Mesendoderm (in vitro differentiated cells): ENCODE results near the gene CLCF1.

Experiments
- DNase-seq: peaks from one replicate; pipeline ENCODE4 v3.0.0; 2013
- H2AK5ac ChIP-seq: 2 replicates; pipeline ENCODE4 v1.6.1; 2013; ENCODE audit warnings: low read length, inconsistent platforms
- H2BK120ac ChIP-seq: 2 replicates; pipeline ENCODE4 v1.6.1; 2013; ENCODE audit warnings: low read depth, mild to moderate bottlenecking, low read length, moderate library complexity, mixed read lengths
- H2BK15ac ChIP-seq: replicated peaks from 2 replicates; pipeline ENCODE4 v1.6.1; 2013; ENCODE audit warnings: low read depth, mild to moderate bottlenecking, moderate library complexity
- H2BK5ac ChIP-seq: 2 replicates; pipeline ENCODE4 v1.6.1; 2013; ENCODE audit warnings: low read length, inconsistent platforms
- H3K18ac ChIP-seq: 2 replicates; pipeline ENCODE4 v1.6.1; 2013; ENCODE audit warnings: mild to moderate bottlenecking, low read length, mixed read lengths
- H3K23ac ChIP-seq: one replicate; pipeline ENCODE4 v1.6.1; 2013; ENCODE audit warnings: low read length
- H3K27ac ChIP-seq: 2 replicates; pipeline ENCODE4 v1.5.1; 2013; ENCODE audit warnings: low read depth, mild to moderate bottlenecking, inconsistent platforms, low read length, moderate library complexity
- H3K27me3 ChIP-seq: 2 replicates; pipeline ENCODE4 v1.6.1; 2013; ENCODE audit warnings: low read length, control low read depth, mild to moderate bottlenecking, inconsistent platforms; ENCODE audit not compliant: insufficient read depth, poor library complexity
- H3K36me3 ChIP-seq: 2 replicates; pipeline ENCODE4 v1.6.1; 2013; ENCODE audit warnings: low read length, inconsistent platforms; ENCODE audit not compliant: control insufficient read depth, insufficient read depth
- H3K4ac ChIP-seq: one replicate; pipeline ENCODE4 v1.6.1; 2013; ENCODE audit warnings: low read depth, mild to moderate bottlenecking, low read length, moderate library complexity
- H3K4me1 ChIP-seq: 2 replicates; pipeline ENCODE4 v1.6.1; 2013; ENCODE audit warnings: low read depth, low read length, inconsistent platforms; ENCODE audit not compliant: control insufficient read depth
- H3K4me2 ChIP-seq: 2 replicates; pipeline ENCODE4 v1.6.1; 2013; ENCODE audit warnings: low read length
- H3K4me3 ChIP-seq: 2 replicates; pipeline ENCODE4 v1.5.1; 2013; ENCODE audit warnings: mild to moderate bottlenecking, low read length
- H3K56ac ChIP-seq: one replicate; pipeline ENCODE4 v1.6.1; 2013; ENCODE audit warnings: low read length
- H3K79me1 ChIP-seq: 2 replicates; pipeline ENCODE4 v1.6.1; 2013; ENCODE audit warnings: low read length, inconsistent platforms
- H3K79me2 ChIP-seq: 2 replicates; pipeline ENCODE4 v1.6.1; 2013; ENCODE audit warnings: mild to moderate bottlenecking, low read length; ENCODE audit not compliant: control insufficient read depth, insufficient read depth
- H3K9ac ChIP-seq: 2 replicates; pipeline ENCODE4 v1.6.1; 2013; ENCODE audit warnings: low read length, inconsistent platforms
- H4K5ac ChIP-seq: one replicate; pipeline ENCODE4 v1.6.1; 2013; ENCODE audit warnings: low read length
- H4K8ac ChIP-seq: one replicate; pipeline ENCODE4 v1.6.1; 2013; ENCODE audit warnings: low read depth, mild to moderate bottlenecking, control low read depth, low read length, moderate library complexity
- WGBS: extraction: QIAGEN DNeasy Blood & Tissue Kit; methylation state at CpG from one replicate; pipeline ENCODE4 v1.1.7; 2013; ENCODE audit warnings: low lambda C conversion rate, missing lambda C conversion rate; ENCODE audit not compliant: insufficient coverage; ENCODE audit errors: extremely low coverage; 5-methylcytosine and 5-hydroxymethylcytosine counted together

Gene CLCF1

GRCh38 chr11:67389477-67389876 lies 16.1 kb upstream of the CLCF1 start:
- no CpG with 5 or more reads among the region's 6 CpGs for WGBS
- peak; percentile 67 for DNase-seq

GRCh38 chr11:67387518-67387917 lies 14.1 kb upstream of the CLCF1 start:
- Histone ChIP-seq H3K9ac (peak overlapping the region; percentile 42), H2BK5ac (peak overlapping the region; percentile 7), H3K79me1 (peaks cover 5% of the 10 kb centered on the region), H3K23ac (no peak overlapping the region), H2AK5ac (no peak overlapping the region), H4K5ac (no peak overlapping the region), H2BK120ac (no peak overlapping the region), H3K79me2 (peaks cover 3% of the 10 kb centered on the region), H3K4me2 (no peak overlapping the region), H3K4ac (no peak overlapping the region), H3K36me3 (no peaks in the 10 kb centered on the region), H3K27me3 (no peaks in the 10 kb centered on the region), H4K8ac (no peak overlapping the region), H2BK15ac (no peak overlapping the region), H3K56ac (peak overlapping the region; percentile 58), H3K18ac (no peak overlapping the region), H3K4me1 (peaks cover 9% of the 10 kb centered on the region), H3K27ac (peak overlapping the region; percentile 81), H3K4me3 (no peak overlapping the region)
- no CpG with 5 or more reads among the region's 6 CpGs for WGBS
- no peak for DNase-seq

More at GRCh38 chr11:67389477-67389876, 16.1 kb upstream of the CLCF1 start:
- Histone ChIP-seq H3K36me3 (no peaks in the 10 kb centered on the region), H3K27me3 (no peaks in the 10 kb centered on the region), H3K79me2 (peaks cover 5% of the 10 kb centered on the region), H2BK15ac (no peak overlapping the region), H3K4ac (no peak overlapping the region), H4K8ac (no peak overlapping the region), H4K5ac (no peak overlapping the region), H3K4me1 (peaks cover 9% of the 10 kb centered on the region), H2BK120ac (no peak overlapping the region), H3K9ac (no peak overlapping the region), H3K27ac (no peak overlapping the region), H2BK5ac (no peak overlapping the region), H2AK5ac (no peak overlapping the region), H3K79me1 (peaks cover 8% of the 10 kb centered on the region), H3K23ac (no peak overlapping the region), H3K4me3 (no peak overlapping the region), H3K56ac (no peak overlapping the region), H3K4me2 (no peak overlapping the region), H3K18ac (no peak overlapping the region)

- Histone ChIP-seq H2BK120ac (peak overlapping the region; percentile 33), H4K5ac (no peak overlapping the region), H4K8ac (no peak overlapping the region), H3K9ac (peak overlapping the region; percentile 42), H3K56ac (peak overlapping the region; percentile 67), H3K4me1 (peaks cover 9% of the 10 kb centered on the region), H2AK5ac (no peak overlapping the region), H3K18ac (peak overlapping the region; percentile 65), H3K4me2 (no peak overlapping the region), H2BK5ac (peak overlapping the region; percentile 7), H3K4me3 (no peak overlapping the region), H3K79me2 (peaks cover 2% of the 10 kb centered on the region), H3K4ac (peak overlapping the region; percentile 10), H2BK15ac (no peak overlapping the region), H3K23ac (no peak overlapping the region), H3K36me3 (no peaks in the 10 kb centered on the region), H3K27ac (peak overlapping the region; percentile 81), H3K79me1 (peaks cover 4% of the 10 kb centered on the region), H3K27me3 (no peaks in the 10 kb centered on the region)
- WGBS: no CpG with 5 or more reads among the region's 9 CpGs
- DNase-seq: peak; percentile 72
These were observed 13.7 kb upstream of the CLCF1 start for GRCh38 chr11:67387069-67387468.

- Histone ChIP-seq H3K4me2 (no peak overlapping the region), H3K9ac (no peak overlapping the region), H4K8ac (no peak overlapping the region), H3K36me3 (no peaks in the 10 kb centered on the region), H2BK15ac (no peak overlapping the region), H3K23ac (no peak overlapping the region), H3K79me2 (no peaks in the 10 kb centered on the region), H3K56ac (peak overlapping the region; percentile 25), H3K27me3 (no peaks in the 10 kb centered on the region), H2AK5ac (no peak overlapping the region), H3K4me1 (peaks cover 9% of the 10 kb centered on the region), H3K4me3 (no peak overlapping the region), H3K27ac (no peak overlapping the region), H2BK120ac (no peak overlapping the region), H3K18ac (no peak overlapping the region), H3K4ac (no peak overlapping the region), H2BK5ac (no peak overlapping the region), H4K5ac (no peak overlapping the region), H3K79me1 (no peaks in the 10 kb centered on the region)
- no CpG with 5 or more reads among the region's 3 CpGs for WGBS
- DNase-seq: no peak
These were observed 11.5 kb upstream of the CLCF1 start for GRCh38 chr11:67384851-67385366.

GRCh38 chr11:67382276-67383136 lies 9.1 kb upstream of the CLCF1 start:
- Histone ChIP-seq H3K9ac (peak overlapping the region; percentile 9), H2BK5ac (no peak overlapping the region), H3K18ac (no peak overlapping the region), H3K27me3 (no peaks in the 10 kb centered on the region), H3K79me2 (no peaks in the 10 kb centered on the region), H3K27ac (no peak overlapping the region), H4K5ac (no peak overlapping the region), H3K4me3 (no peak overlapping the region), H3K79me1 (no peaks in the 10 kb centered on the region), H3K4ac (no peak overlapping the region), H3K36me3 (no peaks in the 10 kb centered on the region), H3K23ac (no peak overlapping the region), H4K8ac (no peak overlapping the region), H2AK5ac (no peak overlapping the region), H3K4me2 (no peak overlapping the region), H2BK120ac (no peak overlapping the region), H3K4me1 (peaks cover 8% of the 10 kb centered on the region), H2BK15ac (no peak overlapping the region), H3K56ac (no peak overlapping the region)
- no CpG with 5 or more reads among the region's 16 CpGs for WGBS
- DNase-seq: peak; percentile 80
